RWPE1 (cell line): ENCODE results near the gene HOATZ.

Experiments
- CTCF ChIA-PET: fragments of 350-600 bp; sonication (Branson Sonifier 250); formaldehyde crosslinking; extraction: SDS; loops from one replicate; lab custom pipeline; 2021; lab: Yijun Ruan, JAX
- POLR2A ChIA-PET: fragments of 400-600 bp; formaldehyde crosslinking; extraction: SDS; loops from one replicate; lab custom pipeline; 2020; ENCODE audit warnings: antibody characterized with exemption; ENCODE audit not compliant: low non-redundant PET; lab: Yijun Ruan, JAX
- DNase-seq: peaks from one replicate; pipeline ENCODE4 v3.0.0; 2012; ENCODE audit warnings: low spot score
- H3K27ac ChIP-seq: fragments of 450-650 bp; 2 replicates; pipeline ENCODE4 v1.5.1; 2017
- TF ChIP-seq, protein P1 (sequence below): fragments of 450-650 bp; conservative IDR thresholded peaks from 2 replicates; pipeline ENCODE4 v1.5.1; 2017; ENCODE audit warnings: low read depth, mild to moderate bottlenecking

HOATZ gene

DNA sequence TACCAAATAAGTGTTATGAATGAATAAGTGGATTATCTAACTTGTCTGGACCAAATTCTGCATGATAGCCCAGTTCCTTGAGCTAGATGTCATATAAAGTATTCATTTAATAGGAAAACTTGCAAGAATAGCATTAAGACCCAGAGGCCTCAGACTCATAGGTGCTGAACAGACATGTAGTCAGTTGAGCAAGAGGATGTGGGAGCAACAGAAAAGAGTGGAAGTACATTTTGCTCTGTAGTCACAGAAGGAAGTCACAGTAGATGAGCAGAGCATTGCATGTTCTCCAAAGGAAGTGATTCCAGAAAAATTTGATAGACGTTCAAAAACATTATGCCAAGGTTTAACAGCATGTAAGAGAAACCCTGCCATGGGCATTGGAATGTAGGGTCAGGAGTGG, 9.5 kb downstream of the HOATZ start:
- no peak overlapping the region for H3K27ac ChIP-seq
- no peak for DNase-seq
- TF ChIP-seq, protein P1, sequence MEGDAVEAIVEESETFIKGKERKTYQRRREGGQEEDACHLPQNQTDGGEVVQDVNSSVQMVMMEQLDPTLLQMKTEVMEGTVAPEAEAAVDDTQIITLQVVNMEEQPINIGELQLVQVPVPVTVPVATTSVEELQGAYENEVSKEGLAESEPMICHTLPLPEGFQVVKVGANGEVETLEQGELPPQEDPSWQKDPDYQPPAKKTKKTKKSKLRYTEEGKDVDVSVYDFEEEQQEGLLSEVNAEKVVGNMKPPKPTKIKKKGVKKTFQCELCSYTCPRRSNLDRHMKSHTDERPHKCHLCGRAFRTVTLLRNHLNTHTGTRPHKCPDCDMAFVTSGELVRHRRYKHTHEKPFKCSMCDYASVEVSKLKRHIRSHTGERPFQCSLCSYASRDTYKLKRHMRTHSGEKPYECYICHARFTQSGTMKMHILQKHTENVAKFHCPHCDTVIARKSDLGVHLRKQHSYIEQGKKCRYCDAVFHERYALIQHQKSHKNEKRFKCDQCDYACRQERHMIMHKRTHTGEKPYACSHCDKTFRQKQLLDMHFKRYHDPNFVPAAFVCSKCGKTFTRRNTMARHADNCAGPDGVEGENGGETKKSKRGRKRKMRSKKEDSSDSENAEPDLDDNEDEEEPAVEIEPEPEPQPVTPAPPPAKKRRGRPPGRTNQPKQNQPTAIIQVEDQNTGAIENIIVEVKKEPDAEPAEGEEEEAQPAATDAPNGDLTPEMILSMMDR = no peak
- ChIA-PET CTCF (interaction anchor here (0.6 kb wide), 1 partner anchor 228 kb away, joined by 3 read pairs; no protein-coding TSS in a partner anchor), POLR2A (no interaction called here)

DNA sequence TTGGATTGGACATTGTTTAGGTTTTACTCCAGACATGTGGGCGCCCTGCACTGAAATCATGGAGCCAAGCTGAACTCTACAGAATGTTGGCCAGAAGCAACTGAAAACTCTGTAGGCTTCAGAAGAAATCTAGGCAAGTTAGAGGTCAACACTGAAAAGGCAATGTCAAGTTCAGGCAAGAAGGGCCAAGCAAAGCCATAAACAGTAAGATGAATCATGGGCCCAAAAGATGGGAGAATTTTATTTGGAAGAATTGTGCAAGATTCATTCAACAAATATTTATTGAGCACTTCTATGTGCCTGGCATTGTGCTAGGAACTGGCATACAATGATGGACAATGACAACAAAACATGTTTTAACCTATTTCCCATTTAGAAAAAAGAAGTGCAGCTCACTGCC, 10.9 kb downstream of the HOATZ start:
- TF ChIP-seq, protein P1 = no peak
- ChIA-PET CTCF (interaction anchor here (0.7 kb wide), 2 partner anchors 22 to 71 kb away, joined by 3 to 5 read pairs; no protein-coding TSS in a partner anchor), POLR2A (no interaction called here)
- H3K27ac ChIP-seq = no peak overlapping the region
- DNase-seq = no peak

DNA sequence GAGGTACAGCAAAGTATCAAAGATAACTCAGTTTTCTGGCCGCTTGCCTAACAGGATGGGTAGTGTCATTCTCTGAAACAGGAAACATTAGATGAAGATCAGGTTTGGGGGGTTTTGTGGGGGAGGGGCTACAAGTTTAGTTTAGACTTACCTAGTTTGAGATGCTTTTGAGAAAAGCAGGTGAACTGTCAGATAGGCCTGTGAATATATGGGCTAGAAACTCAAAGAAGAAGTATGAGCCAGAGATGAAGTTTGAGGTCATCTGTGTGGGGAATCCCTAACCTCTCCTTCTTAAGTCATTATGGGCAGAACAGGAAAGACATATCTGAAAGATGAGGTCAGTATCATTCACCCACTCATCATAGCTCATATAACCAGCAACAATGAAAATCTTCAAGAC, 11.9 kb downstream of the HOATZ start:
- peak; percentile 64 for DNase-seq
- ChIA-PET POLR2A (no interaction called here), CTCF (no interaction called here)
- no peak overlapping the region for H3K27ac ChIP-seq
- TF ChIP-seq, protein P1 = no peak

DNA sequence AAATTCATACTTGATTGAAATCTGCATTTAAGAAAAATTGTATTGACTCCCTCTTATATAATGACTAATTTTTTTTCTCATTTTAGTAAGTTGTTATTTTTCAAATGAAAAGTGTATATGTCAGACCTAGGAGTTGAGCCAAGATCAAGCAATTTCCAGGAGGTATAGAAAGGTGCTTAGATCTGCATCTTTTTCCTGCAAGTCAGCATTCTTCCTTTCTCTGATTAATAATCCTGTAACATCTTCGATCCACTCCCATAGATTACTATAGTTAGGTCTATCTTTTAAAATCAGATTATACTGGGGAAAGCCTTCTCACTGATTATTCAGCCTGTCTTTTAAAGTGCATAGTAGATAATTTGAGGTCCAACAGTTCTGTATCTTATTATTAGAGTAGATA, 12.7 kb downstream of the HOATZ start:
- no peak overlapping the region for H3K27ac ChIP-seq
- POLR2A ChIA-PET = no interaction called here
- no peak for DNase-seq
- TF ChIP-seq, protein P1 = no peak
- CTCF ChIA-PET = no interaction called here

DNA sequence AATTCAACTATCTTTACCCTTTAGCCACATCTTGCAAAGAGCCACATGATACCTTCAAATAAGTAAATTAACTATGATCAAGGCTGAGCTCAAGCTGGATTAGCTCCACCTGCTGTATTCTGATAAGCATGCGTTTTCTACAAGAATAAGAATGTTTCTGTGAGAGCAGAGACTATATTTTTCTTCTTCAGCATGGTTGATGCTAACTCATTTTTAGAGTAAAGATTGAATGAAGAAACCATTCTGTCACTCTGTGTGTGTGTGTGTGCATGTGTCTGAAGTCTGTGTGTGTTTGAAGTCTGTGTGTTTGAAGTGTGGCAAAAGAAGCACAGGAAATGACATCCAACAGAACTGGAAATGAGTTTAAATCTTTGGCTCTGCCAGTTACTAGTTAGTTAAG, 14.0 kb downstream of the HOATZ start:
- ChIA-PET CTCF (no interaction called here), POLR2A (no interaction called here)
- TF ChIP-seq, protein P1 = no peak
- H3K27ac ChIP-seq = no peak overlapping the region
- DNase-seq = no peak

DNA sequence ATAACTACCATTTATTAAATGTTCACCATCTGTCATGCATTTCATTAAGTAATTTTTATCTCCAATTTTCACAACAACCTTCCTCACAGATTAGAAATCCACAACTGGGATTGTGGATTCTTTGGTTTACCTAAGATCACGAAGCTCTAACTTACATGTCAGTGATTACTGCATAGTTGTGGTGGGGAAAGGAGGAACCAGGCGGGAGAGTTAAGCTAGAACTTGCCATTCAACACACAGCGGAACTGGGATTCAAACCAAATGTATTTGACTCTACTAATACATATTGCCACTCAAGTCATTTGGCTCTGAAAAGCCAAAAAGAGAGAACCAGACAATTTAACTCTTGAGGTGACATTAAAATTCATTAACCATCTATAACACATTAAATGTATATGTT, 15.5 kb downstream of the HOATZ start:
- DNase-seq = no peak
- TF ChIP-seq, protein P1 = no peak
- CTCF ChIA-PET = no interaction called here
- H3K27ac ChIP-seq = no peak overlapping the region
- POLR2A ChIA-PET = no interaction called here
